ENCODE measurements around the gene MARCHF3. TPM values are rescaled to one million over a fixed set of nuclear protein-coding genes. Genes with fewer than 3 reads are reported as not detected.

Gene MARCHF3
- total RNA-seq, 2 donors from 2014 or later: 10.4 to 34.1 TPM

- TF ChIP-seq, protein P1, sequence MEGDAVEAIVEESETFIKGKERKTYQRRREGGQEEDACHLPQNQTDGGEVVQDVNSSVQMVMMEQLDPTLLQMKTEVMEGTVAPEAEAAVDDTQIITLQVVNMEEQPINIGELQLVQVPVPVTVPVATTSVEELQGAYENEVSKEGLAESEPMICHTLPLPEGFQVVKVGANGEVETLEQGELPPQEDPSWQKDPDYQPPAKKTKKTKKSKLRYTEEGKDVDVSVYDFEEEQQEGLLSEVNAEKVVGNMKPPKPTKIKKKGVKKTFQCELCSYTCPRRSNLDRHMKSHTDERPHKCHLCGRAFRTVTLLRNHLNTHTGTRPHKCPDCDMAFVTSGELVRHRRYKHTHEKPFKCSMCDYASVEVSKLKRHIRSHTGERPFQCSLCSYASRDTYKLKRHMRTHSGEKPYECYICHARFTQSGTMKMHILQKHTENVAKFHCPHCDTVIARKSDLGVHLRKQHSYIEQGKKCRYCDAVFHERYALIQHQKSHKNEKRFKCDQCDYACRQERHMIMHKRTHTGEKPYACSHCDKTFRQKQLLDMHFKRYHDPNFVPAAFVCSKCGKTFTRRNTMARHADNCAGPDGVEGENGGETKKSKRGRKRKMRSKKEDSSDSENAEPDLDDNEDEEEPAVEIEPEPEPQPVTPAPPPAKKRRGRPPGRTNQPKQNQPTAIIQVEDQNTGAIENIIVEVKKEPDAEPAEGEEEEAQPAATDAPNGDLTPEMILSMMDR (IDR thresholded peaks at IDR 0.05): no peak
- Histone ChIP-seq H3K4me1 (ENCODE audit: control insufficient read depth in 1 of 2, low read depth in 2 of 2) (peaks cover 0 to 24% of the 10 kb centered on the region in 2 donors), H3K36me3 (no peaks in the 10 kb centered on the region), H3K4me3 (no peak overlapping the region), H3K9me3 (no peaks in the 10 kb centered on the region), H3K27ac (no peak overlapping the region), H3K27me3 (replicated peaks; ENCODE audit: insufficient read depth) (no peaks in the 10 kb centered on the region)
- ATAC-seq (ENCODE audit: insufficient number of reproducible peaks, low FRiP score, low read depth) (no peak), DNase-seq (ENCODE audit: low spot score) (no peak)
These were observed 47.2 kb downstream of the MARCHF3 start for GRCh38 chr5:126982926-126983873.

- no peaks in the 10 kb centered on the region for H3K9me3 ChIP-seq
- H3K4me1 ChIP-seq (ENCODE audit: control insufficient read depth in 1 of 2, low read depth in 2 of 2): peaks cover 0 to 15% of the 10 kb centered on the region in 2 donors
- DNase-seq (ENCODE audit: low spot score) (no peak), ATAC-seq (ENCODE audit: insufficient number of reproducible peaks, low FRiP score, low read depth) (no peak)
- no peak overlapping the region for H3K4me3 ChIP-seq
- TF ChIP-seq, protein P1 (IDR thresholded peaks at IDR 0.05): no peak
- H3K36me3 ChIP-seq: no peaks in the 10 kb centered on the region
- no peaks in the 10 kb centered on the region for H3K27me3 ChIP-seq (replicated peaks; ENCODE audit: insufficient read depth)
- no peak overlapping the region for H3K27ac ChIP-seq
These were observed 48.2 kb downstream of the MARCHF3 start for GRCh38 chr5:126982202-126982601.

GRCh38 chr5:126981701-126982100, 48.7 kb downstream of the MARCHF3 start:
- Histone ChIP-seq H3K27ac (no peak overlapping the region), H3K27me3 (replicated peaks; ENCODE audit: insufficient read depth) (no peaks in the 10 kb centered on the region), H3K4me3 (no peak overlapping the region), H3K9me3 (no peaks in the 10 kb centered on the region), H3K36me3 (no peaks in the 10 kb centered on the region), H3K4me1 (ENCODE audit: control insufficient read depth in 1 of 2, low read depth in 2 of 2) (peaks cover 0 to 15% of the 10 kb centered on the region in 2 donors)
- ATAC-seq (ENCODE audit: insufficient number of reproducible peaks, low FRiP score, low read depth) (no peak), DNase-seq (ENCODE audit: low spot score) (no peak)
- TF ChIP-seq, protein P1 (IDR thresholded peaks at IDR 0.05): no peak

- Histone ChIP-seq H3K4me1 (ENCODE audit: control insufficient read depth in 1 of 2, low read depth in 2 of 2) (peaks cover 0 to 15% of the 10 kb centered on the region in 2 donors), H3K36me3 (no peaks in the 10 kb centered on the region), H3K27me3 (replicated peaks; ENCODE audit: insufficient read depth) (no peaks in the 10 kb centered on the region), H3K4me3 (no peak overlapping the region), H3K9me3 (no peaks in the 10 kb centered on the region), H3K27ac (no peak overlapping the region)
- DNase-seq (ENCODE audit: low spot score) (no peak), ATAC-seq (ENCODE audit: insufficient number of reproducible peaks, low FRiP score, low read depth) (no peak)
- TF ChIP-seq, protein P1 (IDR thresholded peaks at IDR 0.05): no peak
These were observed 49.1 kb downstream of the MARCHF3 start for GRCh38 chr5:126981222-126981621.

DNA sequence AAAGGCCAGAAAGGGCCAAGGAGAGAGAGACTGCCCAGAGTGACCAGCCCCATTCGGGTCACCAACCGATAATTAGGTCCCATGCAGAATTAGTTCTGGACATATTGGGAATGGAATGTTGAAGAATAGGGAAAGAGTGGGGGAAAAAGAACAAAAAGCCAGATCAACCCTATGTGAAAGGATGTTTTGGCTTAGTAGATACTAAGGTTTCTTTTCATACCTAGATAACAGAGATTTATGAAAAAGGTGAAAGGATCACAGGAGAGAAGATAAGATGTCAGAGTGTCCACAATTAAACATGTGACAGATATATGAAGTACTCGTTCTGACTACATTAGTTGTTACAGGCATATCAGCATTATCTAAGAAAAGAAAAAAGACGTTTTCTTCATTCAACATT, 52.1 kb downstream of the MARCHF3 start:
- Histone ChIP-seq H3K4me1 (ENCODE audit: control insufficient read depth in 1 of 2, low read depth in 2 of 2) (peaks cover 0 to 15% of the 10 kb centered on the region in 2 donors), H3K9me3 (no peaks in the 10 kb centered on the region), H3K27me3 (replicated peaks; ENCODE audit: insufficient read depth) (no peaks in the 10 kb centered on the region), H3K27ac (no peak overlapping the region), H3K36me3 (no peaks in the 10 kb centered on the region), H3K4me3 (no peak overlapping the region)
- ATAC-seq (ENCODE audit: insufficient number of reproducible peaks, low FRiP score, low read depth): no peak
- no peak for DNase-seq (ENCODE audit: low spot score)
- TF ChIP-seq, protein P1 (IDR thresholded peaks at IDR 0.05): no peak
